K562 (cell line): ENCODE data around the gene C1QTNF3. TPM values are rescaled to one million over a fixed set of nuclear protein-coding genes. Genes with fewer than 3 reads are reported as not detected.

Source experiments
- BRF1 ChIP-seq: IDR thresholded peaks from 3 replicates; pipeline ENCODE4 v1.6.1; 2011; ENCODE audit warnings: borderline replicate concordance, mild to moderate bottlenecking; ENCODE audit not compliant: insufficient read length; ENCODE audit errors: extremely low read depth
- CGGBP1 ChIP-seq: fragments of 250-450 bp; sonication (Bioruptor Pico); IDR thresholded peaks from 2 replicates; pipeline ENCODE4 v1.9.0; 2021; ENCODE audit warnings: mild to moderate bottlenecking
- CTCFL ChIP-seq: IDR thresholded peaks from 2 replicates; pipeline ENCODE4 v1.6.1; 2011; ENCODE audit warnings: borderline replicate concordance, low read depth, mild to moderate bottlenecking, moderate library complexity, low read length; ENCODE audit not compliant: insufficient read depth, poor library complexity, severe bottlenecking
- DEAF1 ChIP-seq: fragments of 450-650 bp; formaldehyde crosslinking; IDR thresholded peaks from 2 replicates; pipeline ENCODE4 v1.4.0; 2020; ENCODE audit warnings: mild to moderate bottlenecking, moderate library complexity
- GMEB1 ChIP-seq: fragments of 250-450 bp; sonication (Bioruptor Pico); IDR thresholded peaks from 2 replicates; pipeline ENCODE4 v1.4.0; 2020; ENCODE audit warnings: mild to moderate bottlenecking
- KLF16 ChIP-seq: IDR thresholded peaks from 2 replicates; pipeline ENCODE4 v1.6.1; 2016; ENCODE audit warnings: antibody characterized with exemption
- L3MBTL2 ChIP-seq: fragments of 450-650 bp; IDR thresholded peaks from 2 replicates; pipeline ENCODE4 v1.6.1; 2016; ENCODE audit warnings: mild to moderate bottlenecking, moderate library complexity
- NR2F6 ChIP-seq: fragments of 450-650 bp; formaldehyde crosslinking; IDR thresholded peaks from 2 replicates; pipeline ENCODE4 v1.4.0; 2020; ENCODE audit warnings: mild to moderate bottlenecking
- PTRF ChIP-seq: fragments of 450-650 bp; IDR thresholded peaks from 2 replicates; pipeline ENCODE4 v1.6.1; 2016; ENCODE audit warnings: mild to moderate bottlenecking, missing genetic modification characterization, missing compliant biosample characterization
- PTTG1 ChIP-seq: fragments of 450-650 bp; IDR thresholded peaks from 2 replicates; pipeline ENCODE4 v1.6.1; 2016; ENCODE audit warnings: low read depth, mild to moderate bottlenecking, missing genetic modification characterization, missing compliant biosample characterization
- RAD21 ChIP-seq, 2 experiments: fragments of 250-450 bp in 1 of 2; fragments of 450-650 bp in 1 of 2; sonication (Bioruptor Pico) in 1 of 2; formaldehyde crosslinking in 1 of 2; IDR thresholded peaks in 1 of 2; conservative IDR thresholded peaks in 1 of 2; 2 replicates each; pipeline versions ENCODE4 v1.4.0 to v1.8.0; 2020 to 2022; ENCODE audit warnings: mild to moderate bottlenecking in 2 of 2, moderate library complexity in 1 of 2
- SETDB1 ChIP-seq: IDR thresholded peaks from one replicate; pipeline ENCODE4 v1.6.1; 2012; ENCODE audit warnings: low read length, control low read depth, inconsistent platforms
- SMARCC2 ChIP-seq: fragments of 450-650 bp; IDR thresholded peaks from 2 replicates; pipeline ENCODE4 v1.6.1; 2017; ENCODE audit warnings: antibody characterized with exemption, moderate library complexity, mild to moderate bottlenecking, low read depth
- STAG1 ChIP-seq: sonication (generic); formaldehyde crosslinking; IDR thresholded peaks from 2 replicates; pipeline ENCODE4 v1.5.0; 2020; ENCODE audit warnings: missing genetic modification reagents, borderline replicate concordance
- TBP ChIP-seq: optimal IDR thresholded peaks from 2 replicates; pipeline ENCODE3; 2011; ENCODE audit warnings: low read depth, low read length, improper control_type of control experiment
- ZBTB1 ChIP-seq: sonication (generic); formaldehyde crosslinking; IDR thresholded peaks from 2 replicates; pipeline ENCODE4 v1.8.1; 2023; ENCODE audit warnings: missing genetic modification reagents, low read depth, mild to moderate bottlenecking, borderline replicate concordance
- ZBTB5 ChIP-seq: fragments of 450-650 bp; IDR thresholded peaks from 2 replicates; pipeline ENCODE4 v1.6.1; 2017; ENCODE audit warnings: antibody characterized with exemption
- ZNF217 ChIP-seq: sonication (generic); formaldehyde crosslinking; IDR thresholded peaks from 2 replicates; pipeline ENCODE4 v1.8.0; 2022; ENCODE audit warnings: mild to moderate bottlenecking, missing genetic modification reagents
- ZNF668 ChIP-seq: fragments of 250-450 bp; sonication (Bioruptor Pico); IDR thresholded peaks from 2 replicates; pipeline ENCODE4 v1.8.0; 2022; ENCODE audit warnings: mild to moderate bottlenecking, inconsistent platforms
- ZNF717 ChIP-seq: fragments of 250-450 bp; sonication (Bioruptor Pico); IDR thresholded peaks from 2 replicates; pipeline ENCODE4 v1.5.0; 2021
- polyA plus RNA-seq, 8 experiments: library from polyadenylated mRNA; depleted of rRNA in 4 of 8; stranded (reverse) in 5 of 8; unstranded in 3 of 8; fragments of >200 nt; fragmentation: Nextera tagmentation in 2 of 8; fragmentation: Illumina TruSeq in 1 of 8; extraction: Ambion mirVana in 2 of 8; extraction: Trizol in 1 of 8; gene quantifications; 2 replicates each; pipeline versions ENCODE4 v1.2.1 to v1.2.3, GENCODE V29; 2011 to 2014; ENCODE audit warnings: inconsistent platforms in 1 of 8, missing spikeins in 1 of 8
- total RNA-seq, 7 experiments: library from RNA; depleted of rRNA in 6 of 7; stranded (reverse); fragments of >200 nt in 6 of 7; fragmentation: Illumina TruSeq in 2 of 7; extraction: Trizol in 2 of 7; gene quantifications; 2 replicates each; pipeline versions ENCODE4 v1.2.1 to v1.2.3, GENCODE V29; 2011 to 2021; ENCODE audit warnings: low replicate concordance in 1 of 7

Gene C1QTNF3
- total and polyA plus RNA-seq, 9 of the 15 experiments (the other 6 are each of a cell fraction or from before 2014, with no cell fraction given): 0.51 to 3.3 (median 2.0) TPM

- TF ChIP-seq DEAF1 (0 out of 2 replicates have a peak, but pooled peaks have one; percentile 34), ZNF717 (no peak), ZNF668 (CRISPR knock-in tag) (no peak), GMEB1 (CRISPR knock-in tag) (no peak), L3MBTL2 (no peak), RAD21 (CRISPR knock-in tag; conservative IDR thresholded peaks at IDR 0.05 in 1 of 2, IDR thresholded peaks at IDR 0.05 in 1 of 2) (peak; percentile 50 to 72), PTRF (tag) (no peak), NR2F6 (CRISPR knock-in tag) (no peak), TBP (no peak), ZBTB1 (CRISPR knock-in tag) (no peak), BRF1 (no peak), KLF16 (0 out of 2 replicates have a peak, but pooled peaks have one; percentile 21), ZNF217 (CRISPR knock-in tag) (no peak), PTTG1 (tag) (no peak), CTCFL (peak; percentile 4), ZBTB5 (no peak), STAG1 (CRISPR knock-in tag) (no peak), CGGBP1 (no peak), SMARCC2 (no peak), SETDB1 (no peak)
These were observed 73.2 kb downstream of the C1QTNF3 start (continued) for GRCh38 chr5:33969572-33970452.
